Lung microvascular endothelial cell (primary cell): ENCODE data around the gene FCHO1. TPM values are rescaled to one million over a fixed set of nuclear protein-coding genes. Genes with fewer than 3 reads are reported as not detected.
A peak's percentile ranks its signal among the peaks of the same experiment; 100 is the strongest.

Source experiments
- DNase-seq, 2 donors: peaks; one replicate each; pipeline versions ENCODE4 v3.0.0 to v3.0.0-alpha.2; 2010; ENCODE audit warnings: low read depth in 2 of 2
- total RNA-seq: library from RNA; depleted of rRNA; stranded (reverse); fragments of >200 nt; gene quantifications from 2 replicates; pipeline ENCODE4 v1.2.1, GENCODE V29; 2014

FCHO1 gene
- total RNA-seq, 1 donor from 2014 or later: 0.20 TPM

DNA sequence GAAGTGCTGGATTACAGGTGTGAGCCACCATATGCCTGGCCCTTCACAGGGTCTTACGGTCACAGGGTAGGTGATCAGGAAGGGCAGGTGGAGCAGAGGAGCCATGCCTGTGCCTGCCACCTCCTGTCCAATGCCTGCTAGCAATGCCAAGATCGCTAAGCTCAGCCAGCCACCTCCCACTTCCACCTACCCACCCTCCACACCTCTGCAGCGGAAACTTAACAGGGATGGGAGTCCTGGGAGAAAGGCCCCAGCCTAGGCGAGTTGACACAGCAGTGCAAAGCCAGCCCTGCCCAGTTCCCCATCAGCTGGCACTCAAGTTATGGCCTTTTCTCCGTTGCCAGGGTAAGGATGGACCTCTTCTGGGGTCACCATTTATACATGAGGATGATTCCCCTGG lies 15.9 kb upstream of the FCHO1 start:
- DNase-seq: no peak

DNA sequence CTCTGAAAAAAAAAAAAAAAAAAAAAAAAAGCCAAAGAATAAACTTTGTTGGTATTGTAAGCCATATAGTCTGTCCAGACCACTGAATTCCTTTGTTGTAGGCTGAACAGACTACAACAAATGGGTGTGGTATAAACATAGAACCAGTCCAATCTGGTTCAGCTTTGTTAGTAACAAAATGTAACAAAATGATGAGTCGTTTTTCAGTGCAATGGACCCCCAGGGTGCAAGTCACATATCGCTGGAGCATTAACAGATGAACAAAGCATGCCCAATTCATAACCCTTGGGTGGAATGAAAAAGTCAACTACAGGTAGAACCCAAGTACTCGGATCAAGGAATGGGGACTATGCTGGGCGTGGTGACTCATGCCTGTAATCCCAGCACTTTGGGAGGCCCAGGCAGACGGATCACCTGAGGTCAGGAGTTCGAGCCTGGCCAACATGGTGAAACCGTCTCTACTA lies 13.6 kb upstream of the FCHO1 start:
- no peak for DNase-seq

GRCh38 chr19:17739121-17739875 lies 12.0 kb upstream of the FCHO1 start:
- no peak for DNase-seq

GRCh38 chr19:17741456-17741855 lies 9.8 kb upstream of the FCHO1 start:
- no peak for DNase-seq

DNA sequence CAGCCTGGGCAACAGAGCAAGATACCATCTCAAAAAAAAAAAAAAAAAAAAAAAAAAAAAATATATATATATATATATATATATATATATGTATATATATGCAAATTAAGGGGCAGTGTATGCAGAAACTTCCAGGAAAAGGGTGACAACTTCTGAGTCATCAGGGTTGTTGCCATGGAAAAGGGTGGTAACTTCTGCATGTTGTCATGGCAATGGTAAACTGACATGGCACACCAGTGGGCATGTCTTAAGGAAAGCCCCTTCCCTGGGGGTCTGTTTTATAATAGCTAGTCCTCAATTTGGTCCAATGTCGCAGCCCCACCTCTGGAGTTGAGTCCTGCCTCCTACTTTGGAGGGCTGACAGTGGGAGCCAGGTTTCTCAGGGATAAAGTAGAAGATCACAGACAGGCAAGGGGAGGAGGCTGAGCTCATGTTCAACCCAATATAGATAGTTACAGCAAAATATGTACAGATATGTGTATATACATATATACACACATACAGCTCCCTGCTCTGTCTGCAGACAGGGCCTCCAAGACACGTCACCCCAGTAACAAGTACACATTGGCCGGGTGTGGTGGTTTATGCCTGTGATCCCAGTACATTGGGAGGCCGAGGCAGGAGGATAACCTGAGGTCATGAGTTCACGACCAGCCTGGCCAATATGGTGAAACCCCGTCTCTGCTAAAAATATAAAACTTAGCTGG lies 7.2 kb upstream of the FCHO1 start:
- DNase-seq: peak; percentile 33 to 59

GRCh38 chr19:17747205-17748098 lies 3.8 kb upstream of the FCHO1 start:
- peak; percentile 93 to 95 for DNase-seq

GRCh38 chr19:17748884-17749638 lies 2.2 kb upstream of the FCHO1 start:
- no peak for DNase-seq

DNA sequence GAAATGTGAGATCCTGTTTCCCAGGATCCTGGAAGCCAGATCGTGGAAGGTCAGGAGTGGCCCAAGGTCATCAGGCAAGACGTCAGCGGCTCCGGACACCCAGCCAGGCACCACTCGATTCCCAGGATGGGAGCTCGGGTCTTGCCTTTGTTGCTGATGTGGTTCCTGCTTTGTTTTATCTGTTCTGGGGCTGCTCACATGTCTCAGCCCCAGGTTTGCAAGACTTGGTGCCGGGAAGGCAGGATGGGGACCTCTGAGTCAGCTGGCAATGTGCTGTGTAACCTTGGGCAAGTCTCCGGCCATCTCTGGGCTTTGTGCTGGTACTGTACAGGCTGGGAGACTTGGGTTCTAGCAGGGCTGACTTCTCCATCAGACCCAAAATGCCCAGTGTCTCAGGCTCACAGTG lies 1.4 kb upstream of the FCHO1 start:
- no peak for DNase-seq

- DNase-seq: no peak
Measured at GRCh38 chr19:17751912-17752273, 616 bp downstream of the FCHO1 start.

DNA sequence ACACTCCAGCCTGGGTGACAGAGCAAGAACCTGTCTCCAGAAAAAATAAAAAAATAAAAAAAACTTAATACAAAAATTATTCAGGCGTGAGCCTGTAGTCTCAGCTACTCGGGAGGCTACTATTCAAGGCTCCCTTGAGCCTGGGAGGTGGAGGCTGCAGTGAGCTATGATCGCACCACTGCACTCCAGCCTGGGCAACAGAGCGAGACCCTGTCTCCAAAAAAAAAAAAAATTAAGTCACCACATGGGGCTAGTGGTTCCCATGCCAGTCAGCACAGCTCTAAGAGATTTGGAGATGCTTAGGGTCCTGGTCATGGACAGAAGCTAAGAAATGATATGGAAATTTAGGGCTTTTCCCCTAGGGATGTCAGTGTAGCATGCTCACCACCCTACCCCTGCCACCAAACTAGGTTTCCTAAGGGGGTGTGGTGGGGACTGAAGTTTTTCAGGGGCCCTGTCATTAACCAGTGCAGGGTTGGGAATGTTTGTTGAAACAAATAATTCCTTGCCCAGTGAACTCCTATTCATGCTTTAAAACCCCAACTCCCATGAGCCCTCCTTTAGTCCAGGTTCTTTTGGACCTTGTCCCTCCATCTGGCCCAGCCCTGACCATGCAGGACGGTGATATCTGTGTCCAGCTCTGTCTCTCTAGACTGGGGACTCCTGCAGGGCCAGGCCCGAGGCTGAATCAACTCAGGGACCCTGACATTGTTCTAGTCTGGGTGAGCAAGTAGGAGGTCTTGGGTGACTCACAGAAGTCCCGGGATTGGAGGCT lies 1.8 kb downstream of the FCHO1 start:
- no peak for DNase-seq

- no peak for DNase-seq
Measured at GRCh38 chr19:17753976-17754375, 2.7 kb downstream of the FCHO1 start.

DNA sequence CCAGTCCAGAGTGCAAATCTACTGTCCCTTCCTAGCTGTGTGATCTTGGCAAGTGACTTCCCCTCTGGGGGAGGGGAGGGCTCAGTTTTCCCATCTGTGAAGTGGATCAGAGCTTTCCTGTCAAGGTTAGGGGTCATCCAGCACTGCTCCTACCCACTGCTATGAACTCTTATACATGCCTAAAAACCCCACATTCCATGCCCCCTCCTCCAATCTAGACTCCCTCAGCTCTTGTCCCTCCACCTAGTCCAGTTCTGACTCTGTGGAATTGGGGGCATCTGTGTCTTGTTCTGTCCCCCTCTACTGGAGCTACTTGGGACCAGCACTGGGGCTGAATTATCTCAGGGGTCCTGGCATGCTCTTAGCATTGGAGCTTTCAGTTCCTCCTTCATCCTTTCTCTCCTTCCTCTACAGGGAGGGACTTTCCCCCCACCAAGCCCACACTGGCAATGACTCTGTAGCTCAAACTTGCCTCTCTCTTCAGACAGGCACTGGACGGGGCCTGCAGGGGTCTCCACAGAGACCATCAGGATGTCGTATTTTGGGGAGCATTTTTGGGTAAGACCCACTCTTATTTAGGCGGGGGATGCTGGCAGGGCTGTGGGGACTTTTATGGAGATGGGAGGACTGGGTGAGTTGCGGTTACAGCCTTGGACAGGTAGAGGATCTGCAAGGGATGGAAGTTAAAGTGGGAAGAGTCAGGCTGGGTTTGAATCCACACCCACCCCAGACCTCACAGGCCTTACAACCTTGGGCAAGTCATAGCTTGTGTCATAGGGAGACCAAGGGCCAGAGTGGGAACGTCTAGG lies 3.6 kb downstream of the FCHO1 start:
- DNase-seq: no peak

- DNase-seq: no peak
Measured at GRCh38 chr19:17755443-17755890, 4.2 kb downstream of the FCHO1 start.

- DNase-seq: peak; percentile 31 to 46
Measured at GRCh38 chr19:17755977-17756670, 4.8 kb downstream of the FCHO1 start.

- peak; percentile 58 to 63 for DNase-seq
Measured at GRCh38 chr19:17757125-17757524, 5.8 kb downstream of the FCHO1 start.

- no peak for DNase-seq
Measured at GRCh38 chr19:17758515-17758914, 7.2 kb downstream of the FCHO1 start.

DNA sequence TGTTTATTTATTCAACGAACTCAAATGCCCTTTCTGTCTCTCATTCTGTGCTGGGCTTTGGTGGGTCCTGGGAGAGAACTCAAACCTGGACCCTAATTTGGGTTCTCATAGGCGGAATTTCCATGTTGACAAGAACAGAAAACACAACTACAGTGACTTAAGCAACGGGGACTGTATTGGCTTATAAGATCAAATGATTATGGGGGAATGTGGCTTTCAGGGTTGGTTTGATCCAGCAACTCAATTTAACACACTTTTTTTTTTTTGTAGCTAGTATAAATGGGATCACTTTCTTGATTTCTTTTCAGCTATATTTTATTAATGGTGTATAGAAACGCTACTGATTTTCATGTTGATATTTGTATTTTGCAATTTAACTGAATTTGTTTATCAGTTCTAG lies 9.9 kb downstream of the FCHO1 start:
- no peak for DNase-seq

- DNase-seq: peak; percentile 26 to 70
Measured at GRCh38 chr19:17762505-17763229, 11.4 kb downstream of the FCHO1 start.
